ENCODE results near the gene SULT2A1.
A peak's percentile ranks its signal among the peaks of the same experiment; 100 is the strongest.

The SULT2A1 gene

GRCh38 chr19:47896773-47897172 lies 10.7 kb upstream of the SULT2A1 start:
- H3K27ac ChIP-seq = peak overlapping the region; percentile 47
- TF ChIP-seq CTCF (conservative IDR thresholded peaks at IDR 0.05) = no peak

- TF ChIP-seq CTCF (conservative IDR thresholded peaks at IDR 0.05) = no peak
- H3K27ac ChIP-seq = no peak overlapping the region; the same call in 1 of the 2 replicates
These were observed 9.9 kb upstream of the SULT2A1 start for GRCh38 chr19:47896019-47896418.

GRCh38 chr19:47895165-47895782 lies 9.2 kb upstream of the SULT2A1 start:
- no peak for TF ChIP-seq CTCF (conservative IDR thresholded peaks at IDR 0.05)
- H3K27ac ChIP-seq = no peak overlapping the region

- TF ChIP-seq CTCF (conservative IDR thresholded peaks at IDR 0.05) = no peak
- H3K27ac ChIP-seq = no peak overlapping the region
These were observed 6.0 kb upstream of the SULT2A1 start for GRCh38 chr19:47891923-47892666.

GRCh38 chr19:47891622-47891922 lies 5.5 kb upstream of the SULT2A1 start:
- no peak overlapping the region for H3K27ac ChIP-seq
- TF ChIP-seq CTCF (conservative IDR thresholded peaks at IDR 0.05) = no peak

- H3K27ac ChIP-seq = no peak overlapping the region
These were observed 4.9 kb upstream of the SULT2A1 start for GRCh38 chr19:47890865-47891621.

More at GRCh38 chr19:47890865-47891621, 4.9 kb upstream of the SULT2A1 start:
- TF ChIP-seq CTCF (conservative IDR thresholded peaks at IDR 0.05) = no peak
